ENCODE measurements around the gene SAMD11. TPM values are rescaled to one million over a fixed set of nuclear protein-coding genes. Genes with fewer than 3 reads are reported as not detected.

SAMD11 gene
- polyA plus RNA-seq, 1 of the 3 experiments (the other 2 are of a cell fraction): 2.1 TPM

DNA sequence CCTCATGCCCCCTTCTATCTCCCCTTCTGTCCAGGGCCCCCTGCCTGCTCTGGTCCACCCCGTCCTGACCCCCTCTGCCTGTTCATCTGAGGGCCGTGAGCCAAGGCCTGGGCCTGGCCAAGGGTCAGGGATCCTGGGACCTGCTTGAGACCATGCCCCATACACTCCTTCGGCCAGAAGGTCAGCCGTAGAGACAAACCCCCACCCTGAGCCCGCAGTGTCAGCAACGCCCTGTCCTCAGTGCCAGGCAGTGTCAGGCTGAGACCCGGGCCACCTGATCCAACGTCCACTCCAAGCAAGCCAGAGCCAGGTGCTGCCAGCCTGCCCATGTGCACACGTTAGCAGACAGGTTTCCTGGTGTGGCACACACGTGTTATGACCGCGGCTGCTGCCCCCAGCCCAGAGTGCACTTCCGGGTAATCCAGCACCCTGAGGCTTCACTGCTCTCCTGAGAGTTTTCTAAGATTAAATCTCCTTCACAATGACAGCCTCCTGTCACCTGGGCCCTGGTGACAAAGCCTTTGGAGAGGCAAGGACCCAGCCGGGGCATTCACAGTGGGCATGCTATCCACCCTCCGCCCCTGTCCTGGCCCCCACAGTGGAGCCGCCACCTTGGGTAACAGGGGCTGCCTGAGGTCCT, 10.1 kb upstream of the SAMD11 start:
- Histone ChIP-seq H3F3A (replicated peaks; ENCODE audit: insufficient read depth) (no peaks in the 10 kb centered on the region), H3K4me2 (no peak overlapping the region), H3K9me2 (no peaks in the 10 kb centered on the region), H3K9me3 (no peaks in the 10 kb centered on the region), H3K4me1 (ENCODE audit: control insufficient read depth in 1 of 2, insufficient read depth in 2 of 2, low read depth in 1 of 2, low read length in 1 of 2) (peaks cover 0 to 39% of the 10 kb centered on the region in 2 experiments; a peak in 2 of 4 replicates), H3K27me3 (ENCODE audit: insufficient read depth) (no peaks in the 10 kb centered on the region), H2AFZ (ENCODE audit: low read depth) (no peak overlapping the region), H3K27ac (ENCODE audit: low read depth in 2 of 2, low read length in 1 of 2) (no peak overlapping the region), H3K36me3 (replicated peaks in 1 of 2; ENCODE audit: control insufficient read depth in 1 of 2, insufficient read depth in 2 of 2, low read length in 1 of 2) (no peaks in the 10 kb centered on the region), H3K4me3 (ENCODE audit: low read depth in 2 of 2, low read length in 1 of 2) (no peak overlapping the region), H3K79me2 (ENCODE audit: insufficient read depth) (no peaks in the 10 kb centered on the region), H4K20me1 (ENCODE audit: insufficient read depth) (no peaks in the 10 kb centered on the region), H3K9ac (no peak overlapping the region)
- CTCF ChIA-PET: interaction anchor here (1.0 to 2.9 kb wide), 5 partner anchors 10 to 44 kb away, joined by 3 to 20 read pairs (median 5); no protein-coding TSS in a partner anchor
- no peak for TF ChIP-seq SIN3A (IDR thresholded peaks at IDR 0.05; ENCODE audit: borderline replicate concordance, low read depth, low read length)
- no peak for TF ChIP-seq FOSL2 (IDR thresholded peaks at IDR 0.05; ENCODE audit: borderline replicate concordance, low read depth)
- TF ChIP-seq GATA2 (CRISPR knock-in tag; IDR thresholded peaks at IDR 0.05): no peak
- no peak for TF ChIP-seq ELF1 (IDR thresholded peaks at IDR 0.05)
- no peak for TF ChIP-seq GABPA (IDR thresholded peaks at IDR 0.05; ENCODE audit: low read depth)
- TF ChIP-seq, protein P1, sequence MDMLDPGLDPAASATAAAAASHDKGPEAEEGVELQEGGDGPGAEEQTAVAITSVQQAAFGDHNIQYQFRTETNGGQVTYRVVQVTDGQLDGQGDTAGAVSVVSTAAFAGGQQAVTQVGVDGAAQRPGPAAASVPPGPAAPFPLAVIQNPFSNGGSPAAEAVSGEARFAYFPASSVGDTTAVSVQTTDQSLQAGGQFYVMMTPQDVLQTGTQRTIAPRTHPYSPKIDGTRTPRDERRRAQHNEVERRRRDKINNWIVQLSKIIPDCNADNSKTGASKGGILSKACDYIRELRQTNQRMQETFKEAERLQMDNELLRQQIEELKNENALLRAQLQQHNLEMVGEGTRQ (IDR thresholded peaks at IDR 0.05; ENCODE audit: borderline replicate concordance, low read depth, low read length): no peak
- no peak for TF ChIP-seq MXI1 (IDR thresholded peaks at IDR 0.05; ENCODE audit: low read depth, low read length)
- POLR2A ChIA-PET: no interaction called here
- no peak for DNase-seq
- 81% methylated on average over 2 of the region's 16 CpGs for WGBS (ENCODE audit: low lambda C conversion rate)

DNA sequence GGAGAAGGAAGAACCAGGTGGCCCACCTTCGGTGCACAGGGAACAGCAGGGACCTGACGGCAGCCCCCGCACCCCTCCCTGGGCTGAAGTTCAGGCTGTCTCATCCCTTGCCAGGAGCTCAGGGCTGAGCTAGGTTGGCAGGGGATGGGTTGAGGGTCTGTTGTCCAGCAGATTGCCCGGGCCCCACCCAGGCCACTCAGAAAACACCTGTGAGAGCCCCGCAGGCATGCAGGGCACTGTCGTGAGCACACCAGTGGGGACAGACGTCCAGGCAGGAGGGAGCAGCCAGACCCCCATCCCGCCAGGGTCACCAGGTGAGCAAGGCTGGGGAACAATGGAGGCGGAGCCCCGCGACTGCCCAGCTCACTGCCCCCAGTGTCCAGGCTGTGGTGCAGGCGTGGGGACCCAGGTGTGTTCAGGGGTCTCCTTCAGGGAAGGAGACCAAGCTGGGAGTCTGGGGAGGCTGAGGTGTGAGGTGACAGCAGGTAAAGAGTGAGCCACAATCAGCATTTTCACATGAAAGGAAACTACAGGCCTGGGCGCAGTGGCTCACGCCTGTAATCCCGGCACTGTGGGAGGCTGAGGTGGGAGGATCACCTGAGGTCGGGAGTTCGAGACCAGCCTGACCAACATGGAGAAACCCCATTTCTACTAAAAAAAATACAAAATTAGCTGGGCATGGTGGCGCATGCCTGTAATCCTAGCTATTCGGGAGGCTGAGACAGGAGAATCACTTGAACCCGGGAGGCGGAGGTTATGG, 9.4 kb upstream of the SAMD11 start:
- no peak overlapping the region for H3K27ac ChIP-seq (ENCODE audit: low read depth in 2 of 2, low read length in 1 of 2)
- no peaks in the 10 kb centered on the region for H3K9me2 ChIP-seq
- WGBS (ENCODE audit: low lambda C conversion rate): 92% methylated on average over 10 of the region's 21 CpGs
- ChIA-PET CTCF (interaction anchor here (1.0 to 2.9 kb wide), 5 partner anchors 10 to 45 kb away, joined by 3 to 20 read pairs (median 7); no protein-coding TSS in a partner anchor), POLR2A (no interaction called here)
- no peaks in the 10 kb centered on the region for H3K9me3 ChIP-seq
- no peak overlapping the region for H3K9ac ChIP-seq
- H3F3A ChIP-seq (replicated peaks; ENCODE audit: insufficient read depth): no peaks in the 10 kb centered on the region
- no peak overlapping the region for H3K4me3 ChIP-seq (ENCODE audit: low read depth in 2 of 2, low read length in 1 of 2)
- no peak overlapping the region for H3K4me2 ChIP-seq
- TF ChIP-seq GABPA (IDR thresholded peaks at IDR 0.05; ENCODE audit: low read depth): no peak
- no peak for TF ChIP-seq CHD2 (IDR thresholded peaks at IDR 0.05; ENCODE audit: low read length, partially characterized antibody)
- TF ChIP-seq RAD21 (IDR thresholded peaks at IDR 0.05; ENCODE audit: low read length): no peak
- TF ChIP-seq TAF1 (IDR thresholded peaks at IDR 0.05; ENCODE audit: borderline replicate concordance, low read depth, low read length): no peak
- TF ChIP-seq SMC3 (IDR thresholded peaks at IDR 0.05; ENCODE audit: low read depth, low read length): no peak
- no peak for TF ChIP-seq RCOR1 (IDR thresholded peaks at IDR 0.05; ENCODE audit: low read length)
- no peak for TF ChIP-seq EP300 (IDR thresholded peaks at IDR 0.05; ENCODE audit: borderline replicate concordance in 1 of 2, low read depth in 1 of 2, low read length in 1 of 2)
- TF ChIP-seq, protein P2, sequence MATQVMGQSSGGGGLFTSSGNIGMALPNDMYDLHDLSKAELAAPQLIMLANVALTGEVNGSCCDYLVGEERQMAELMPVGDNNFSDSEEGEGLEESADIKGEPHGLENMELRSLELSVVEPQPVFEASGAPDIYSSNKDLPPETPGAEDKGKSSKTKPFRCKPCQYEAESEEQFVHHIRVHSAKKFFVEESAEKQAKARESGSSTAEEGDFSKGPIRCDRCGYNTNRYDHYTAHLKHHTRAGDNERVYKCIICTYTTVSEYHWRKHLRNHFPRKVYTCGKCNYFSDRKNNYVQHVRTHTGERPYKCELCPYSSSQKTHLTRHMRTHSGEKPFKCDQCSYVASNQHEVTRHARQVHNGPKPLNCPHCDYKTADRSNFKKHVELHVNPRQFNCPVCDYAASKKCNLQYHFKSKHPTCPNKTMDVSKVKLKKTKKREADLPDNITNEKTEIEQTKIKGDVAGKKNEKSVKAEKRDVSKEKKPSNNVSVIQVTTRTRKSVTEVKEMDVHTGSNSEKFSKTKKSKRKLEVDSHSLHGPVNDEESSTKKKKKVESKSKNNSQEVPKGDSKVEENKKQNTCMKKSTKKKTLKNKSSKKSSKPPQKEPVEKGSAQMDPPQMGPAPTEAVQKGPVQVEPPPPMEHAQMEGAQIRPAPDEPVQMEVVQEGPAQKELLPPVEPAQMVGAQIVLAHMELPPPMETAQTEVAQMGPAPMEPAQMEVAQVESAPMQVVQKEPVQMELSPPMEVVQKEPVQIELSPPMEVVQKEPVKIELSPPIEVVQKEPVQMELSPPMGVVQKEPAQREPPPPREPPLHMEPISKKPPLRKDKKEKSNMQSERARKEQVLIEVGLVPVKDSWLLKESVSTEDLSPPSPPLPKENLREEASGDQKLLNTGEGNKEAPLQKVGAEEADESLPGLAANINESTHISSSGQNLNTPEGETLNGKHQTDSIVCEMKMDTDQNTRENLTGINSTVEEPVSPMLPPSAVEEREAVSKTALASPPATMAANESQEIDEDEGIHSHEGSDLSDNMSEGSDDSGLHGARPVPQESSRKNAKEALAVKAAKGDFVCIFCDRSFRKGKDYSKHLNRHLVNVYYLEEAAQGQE (IDR thresholded peaks at IDR 0.05; ENCODE audit: low read depth, low read length): no peak
- H4K20me1 ChIP-seq (ENCODE audit: insufficient read depth): no peaks in the 10 kb centered on the region
- no peak overlapping the region for H2AFZ ChIP-seq (ENCODE audit: low read depth)
- no peaks in the 10 kb centered on the region for H3K27me3 ChIP-seq (ENCODE audit: insufficient read depth)
- H3K79me2 ChIP-seq (ENCODE audit: insufficient read depth): no peaks in the 10 kb centered on the region
- H3K4me1 ChIP-seq (ENCODE audit: control insufficient read depth in 1 of 2, insufficient read depth in 2 of 2, low read depth in 1 of 2, low read length in 1 of 2): peaks cover 0 to 43% of the 10 kb centered on the region in 2 experiments; a peak in 2 of 4 replicates
- DNase-seq: no peak
- H3K36me3 ChIP-seq (replicated peaks in 1 of 2; ENCODE audit: control insufficient read depth in 1 of 2, insufficient read depth in 2 of 2, low read length in 1 of 2): no peaks in the 10 kb centered on the region
